ENCODE data around the gene DSCAML1. TPM values are rescaled to one million over a fixed set of nuclear protein-coding genes. Genes with fewer than 3 reads are reported as not detected.

Gene DSCAML1
- total and polyA plus RNA-seq, 3 donors from 2014 or later: 1.6 to 6.1 (median 3.0) TPM

GRCh38 chr11:117541211-117541610 lies 255.8 kb downstream of the DSCAML1 start:
- 52 to 54% methylated on average over 2 of the region's 2 CpGs for WGBS, 2 donors
- no peak for TF ChIP-seq POLR2A (IDR thresholded peaks at IDR 0.05)
- no peak for TF ChIP-seq CTCF (IDR thresholded peaks at IDR 0.05)
- DNase-seq: no peak
- Histone ChIP-seq H3K9me3 (no peaks in the 10 kb centered on the region), H3K27ac (no peak overlapping the region), H3K4me1 (no peaks in the 10 kb centered on the region), H3K4me3 (no peak overlapping the region), H3K27me3 (no peaks in the 10 kb centered on the region), H3K36me3 (ENCODE audit: low read depth, missing control alignments) (no peaks in the 10 kb centered on the region)
- intact Hi-C loops (cut with DNase I; ENCODE audit: low total_unique reads): no loop called here

GRCh38 chr11:117538263-117539135 lies 258.5 kb downstream of the DSCAML1 start:
- no peak overlapping the region for H3K27ac ChIP-seq
- no peaks in the 10 kb centered on the region for H3K27me3 ChIP-seq
- H3K4me1 ChIP-seq: peaks cover 3% of the 10 kb centered on the region
- intact Hi-C loops (cut with DNase I; ENCODE audit: low total_unique reads): no loop called here
- H3K9me3 ChIP-seq: no peaks in the 10 kb centered on the region
- peak; percentile 19 for DNase-seq
- H3K4me3 ChIP-seq: no peak overlapping the region
- TF ChIP-seq POLR2A (IDR thresholded peaks at IDR 0.05) (no peak), CTCF (IDR thresholded peaks at IDR 0.05) (no peak)
- no peaks in the 10 kb centered on the region for H3K36me3 ChIP-seq (ENCODE audit: low read depth, missing control alignments)
- WGBS, 2 donors: 80 to 83% methylated on average over 13 of the region's 13 CpGs

GRCh38 chr11:117535850-117536411 lies 261.1 kb downstream of the DSCAML1 start:
- no peaks in the 10 kb centered on the region for H3K36me3 ChIP-seq (ENCODE audit: low read depth, missing control alignments)
- H3K4me1 ChIP-seq: peaks cover 3% of the 10 kb centered on the region
- no peaks in the 10 kb centered on the region for H3K27me3 ChIP-seq
- DNase-seq: no peak
- intact Hi-C loops (cut with DNase I; ENCODE audit: low total_unique reads): no loop called here
- 73 to 75% methylated on average over 10 to 11 of the region's 11 CpGs for WGBS, 2 donors
- TF ChIP-seq POLR2A (IDR thresholded peaks at IDR 0.05) (no peak), CTCF (IDR thresholded peaks at IDR 0.05) (no peak)
- no peaks in the 10 kb centered on the region for H3K9me3 ChIP-seq
- no peak overlapping the region for H3K27ac ChIP-seq
- H3K4me3 ChIP-seq: no peak overlapping the region

- intact Hi-C loops (cut with DNase I; ENCODE audit: low total_unique reads): no loop called here
- Histone ChIP-seq H3K27ac (no peak overlapping the region), H3K36me3 (ENCODE audit: low read depth, missing control alignments) (no peaks in the 10 kb centered on the region), H3K27me3 (no peaks in the 10 kb centered on the region), H3K4me3 (no peak overlapping the region), H3K9me3 (no peaks in the 10 kb centered on the region), H3K4me1 (peaks cover 3% of the 10 kb centered on the region)
- no peak for TF ChIP-seq CTCF (IDR thresholded peaks at IDR 0.05)
- no peak for TF ChIP-seq POLR2A (IDR thresholded peaks at IDR 0.05)
- 47 to 57% methylated on average over 11 to 19 of the region's 19 CpGs for WGBS, 2 donors
- peak; percentile 65 for DNase-seq
Observed at GRCh38 chr11:117535201-117535849, 261.7 kb downstream of the DSCAML1 start.

All from testis (tissue), 3 donors.